Heart left ventricle (tissue), 16 donors: ENCODE measurements around the gene TTC27. TPM values are rescaled to one million over a fixed set of nuclear protein-coding genes. Genes with fewer than 3 reads are reported as not detected.
A peak's percentile ranks its signal among the peaks of the same experiment; 100 is the strongest.
"Not testable (repeated sequence)": the region's sequence is repeated elsewhere in the genome, so short reads cannot be mapped to it uniquely, and the experiment has no call there.

Experiments used
- ATAC-seq, 4 donors: fragments of 200-7000 bp; cut with Tn5 transposase; one replicate each; pipeline ENCODE4 v1.9.1; 2020 to 2022; ENCODE audit warnings: moderate library complexity in 4 of 4, mild to moderate bottlenecking in 3 of 4, moderate number of reproducible peaks in 1 of 4
- DNase-seq, 5 donors: peaks; one replicate each; pipeline ENCODE4 v3.0.0-alpha.2; 2020
- H3K27ac ChIP-seq, 12 donors: fragments of 200-600 bp; sonication (generic) in 4 of 12; one replicate each; pipeline versions ENCODE4 v1.5.0 to v1.8.0; 2016 to 2022; ENCODE audit warnings: mild to moderate bottlenecking in 2 of 12
- H3K27me3 ChIP-seq, 9 donors: fragments of 200-600 bp; sonication (generic) in 2 of 9; one replicate each; pipeline versions ENCODE4 v1.5.1 to v1.8.0; 2016 to 2022; ENCODE audit warnings: mild to moderate bottlenecking in 3 of 9
- H3K36me3 ChIP-seq, 9 donors: fragments of 200-600 bp; sonication (generic) in 2 of 9; one replicate each; pipeline versions ENCODE4 v1.5.0 to v1.8.0; 2018 to 2022; ENCODE audit warnings: mild to moderate bottlenecking in 2 of 9
- H3K4me1 ChIP-seq, 12 donors: fragments of 200-600 bp; sonication (generic) in 4 of 12; one replicate each; pipeline versions ENCODE4 v1.5.0 to v1.8.0; 2016 to 2022; ENCODE audit warnings: mild to moderate bottlenecking in 3 of 12
- H3K4me3 ChIP-seq, 12 donors: fragments of 200-600 bp; sonication (generic) in 4 of 12; one replicate each; pipeline versions ENCODE4 v1.5.0 to v1.8.0; 2017 to 2022; ENCODE audit warnings: mild to moderate bottlenecking in 9 of 12, moderate library complexity in 4 of 12
- H3K9me3 ChIP-seq, 12 donors: fragments of 200-600 bp; sonication (generic) in 4 of 12; one replicate each; pipeline versions ENCODE4 v1.5.0 to v1.8.0; 2016 to 2022; ENCODE audit warnings: mild to moderate bottlenecking in 1 of 12
- POLR2A ChIP-seq, 2 donors: fragments of 450-650 bp; IDR thresholded peaks; one replicate each; pipeline ENCODE4 v1.6.1; 2017; ENCODE audit warnings: antibody characterized with exemption in 2 of 2, mild to moderate bottlenecking in 2 of 2, moderate library complexity in 2 of 2
- WGBS, 4 donors: extraction: QIAGEN DNeasy Blood & Tissue Kit in 2 of 4; methylation state at CpG; one replicate each; pipeline versions ENCODE4 v1.1.5 to v1.1.7; 2013 to 2018; 5-methylcytosine and 5-hydroxymethylcytosine counted together
- intact Hi-C, 10 donors: fragments of 100-400 bp; cut with DNase I; formaldehyde crosslinking; loops; one replicate each; pipeline versions ENCODE4 v1.11.1 to v1.14.2; 2022
- polyA plus RNA-seq, 2 donors: library from polyadenylated mRNA; stranded (reverse); fragments of 200-250 nt; gene quantifications; one replicate each; pipeline ENCODE4 v1.2.3, GENCODE V29; 2013
- total RNA-seq, 9 donors: library from RNA; depleted of rRNA in 2 of 9; stranded (reverse); fragments of >200 nt in 2 of 9; fragmentation: NEBNext Ultra II Directional in 3 of 9; extraction: Animal tissue kit (Norgen Biotek cat#: 25700) in 3 of 9; gene quantifications; one replicate each; pipeline versions ENCODE4 v1.1.0 to v1.2.4, GENCODE V29; 2016 to 2023
- TF ChIP-seq, protein P1 (sequence below), 12 donors: fragments of 200-600 bp; sonication (generic) in 4 of 12; IDR thresholded peaks; one replicate each; pipeline versions ENCODE4 v1.5.0 to v1.8.0; 2018 to 2022; ENCODE audit warnings: antibody characterized with exemption in 12 of 12, mild to moderate bottlenecking in 5 of 12
- donor health status: ischemic (EF 13 %, LVEDD 7.1; RV severe dilation, severe dysfunction).
- donor health status: healthy with polysubstance abuse.
- donor health status: DM: no; HTN: yes; CAD: no.
- donor health status: DM: no; HTN: no; CAD: no.
- donor health status: ischemic (EF 25% LVEDD 6.9; RV normal size, moderate dysfunction).
- donor health status: ischemic (EF 25% LVEDD 5.7; RV mildly dilated, moderate dysfunction).
- donor health status: healthy.
- donor health status: DM: yes; HTN: yes; CAD: no.
- donor health status: ischemic (EF 35%, LVEDD 5.7; RV mildly dilated, moderate dysfunction).
- donor health status: nonischemic (EF 11% LVEDD 7.7; RV severe dilation, severe dysfunction).
- donor health status: DM: yes; HTN: yes; CAD: no.
- donor health status: PGD.
- donor health status: ischemic (EF 29% LVEDD 5.4; RV normal size, mild dysfunction).
- donor health status: nonischemic (EF 23%, LVEDD 6.1; RV moderate dilation, normal function).

TTC27 gene
- total and polyA plus RNA-seq, 11 donors, result 5.2 to 18.1 (median 11.0) TPM

DNA sequence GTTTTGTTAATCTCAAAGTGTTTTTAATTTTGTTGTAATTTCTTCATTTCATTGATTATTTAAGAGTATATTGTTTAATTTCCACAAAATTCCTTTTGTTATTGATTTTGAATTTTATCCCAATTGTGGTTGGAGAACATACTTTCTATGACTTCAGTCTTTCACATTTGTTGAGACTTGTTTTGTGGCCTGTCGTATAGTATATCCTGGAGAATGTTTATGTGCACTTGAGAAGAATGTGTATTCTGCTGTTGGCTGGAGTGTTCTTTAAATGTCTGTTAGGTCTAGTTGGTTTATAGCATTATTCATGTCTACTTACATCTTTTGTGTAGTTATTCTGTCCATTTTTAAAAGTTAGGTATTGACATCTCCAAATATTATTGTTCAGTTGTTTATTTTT, 120.3 kb downstream of the TTC27 start:
- H3K4me3 ChIP-seq, result no peak overlapping the region
- DNase-seq (no peak), ATAC-seq (no peak)
- 93 to 99% (median 97%) methylated on average over 1 of the region's 1 CpG for WGBS, 4 donors
- H3K27me3 ChIP-seq, result no peaks in the 10 kb centered on the region
- TF ChIP-seq, protein P1, sequence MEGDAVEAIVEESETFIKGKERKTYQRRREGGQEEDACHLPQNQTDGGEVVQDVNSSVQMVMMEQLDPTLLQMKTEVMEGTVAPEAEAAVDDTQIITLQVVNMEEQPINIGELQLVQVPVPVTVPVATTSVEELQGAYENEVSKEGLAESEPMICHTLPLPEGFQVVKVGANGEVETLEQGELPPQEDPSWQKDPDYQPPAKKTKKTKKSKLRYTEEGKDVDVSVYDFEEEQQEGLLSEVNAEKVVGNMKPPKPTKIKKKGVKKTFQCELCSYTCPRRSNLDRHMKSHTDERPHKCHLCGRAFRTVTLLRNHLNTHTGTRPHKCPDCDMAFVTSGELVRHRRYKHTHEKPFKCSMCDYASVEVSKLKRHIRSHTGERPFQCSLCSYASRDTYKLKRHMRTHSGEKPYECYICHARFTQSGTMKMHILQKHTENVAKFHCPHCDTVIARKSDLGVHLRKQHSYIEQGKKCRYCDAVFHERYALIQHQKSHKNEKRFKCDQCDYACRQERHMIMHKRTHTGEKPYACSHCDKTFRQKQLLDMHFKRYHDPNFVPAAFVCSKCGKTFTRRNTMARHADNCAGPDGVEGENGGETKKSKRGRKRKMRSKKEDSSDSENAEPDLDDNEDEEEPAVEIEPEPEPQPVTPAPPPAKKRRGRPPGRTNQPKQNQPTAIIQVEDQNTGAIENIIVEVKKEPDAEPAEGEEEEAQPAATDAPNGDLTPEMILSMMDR (IDR thresholded peaks at IDR 0.05), result no peak
- no peak for TF ChIP-seq POLR2A (IDR thresholded peaks at IDR 0.05)
- H3K36me3 ChIP-seq, result peaks cover 0 to 9% (median 0%) of the 10 kb centered on the region in 9 donors
- no peak overlapping the region for H3K27ac ChIP-seq
- H3K4me1 ChIP-seq, result peaks cover 0 to 36% (median 14%) of the 10 kb centered on the region in 12 donors
- H3K9me3 ChIP-seq, result peaks cover 0 to 23% (median 5%) of the 10 kb centered on the region in 12 donors
- intact Hi-C loops, result no loop called here

DNA sequence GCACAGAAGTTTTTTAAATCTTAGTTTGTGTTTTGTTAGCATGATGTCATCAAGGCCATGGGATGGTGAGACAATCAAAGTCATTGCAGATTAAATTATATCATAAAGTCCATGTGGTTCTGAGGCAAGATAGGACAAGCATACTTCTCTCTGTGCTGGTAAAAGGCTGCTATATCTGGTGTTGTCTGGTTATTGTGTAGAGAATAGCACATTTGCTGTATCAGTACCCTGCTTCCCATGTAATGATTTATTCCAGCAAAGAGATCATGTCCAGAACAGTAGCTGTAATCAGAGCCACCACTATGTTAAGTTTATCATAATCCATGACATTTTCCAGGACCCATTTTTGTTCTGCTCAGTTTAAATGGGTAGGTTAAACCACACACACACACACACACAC, 123.0 kb downstream of the TTC27 start:
- Histone ChIP-seq H3K4me3 (no peak overlapping the region), H3K36me3 (peaks cover 0 to 9% (median 0%) of the 10 kb centered on the region in 9 donors), H3K4me1 (peaks cover 0 to 27% (median 10%) of the 10 kb centered on the region in 12 donors), H3K27ac (peak overlapping the region in 3 of 12 donors; percentile 3 to 72 (median 44)), H3K27me3 (no peaks in the 10 kb centered on the region), H3K9me3 (peaks cover 0 to 23% (median 5%) of the 10 kb centered on the region in 12 donors)
- intact Hi-C loops, result no loop called here
- TF ChIP-seq, protein P1 (IDR thresholded peaks at IDR 0.05), result no peak
- no peak for TF ChIP-seq POLR2A (IDR thresholded peaks at IDR 0.05)
- ATAC-seq (peak; percentile 25 to 83 (median 78)), DNase-seq (no peak)

DNA sequence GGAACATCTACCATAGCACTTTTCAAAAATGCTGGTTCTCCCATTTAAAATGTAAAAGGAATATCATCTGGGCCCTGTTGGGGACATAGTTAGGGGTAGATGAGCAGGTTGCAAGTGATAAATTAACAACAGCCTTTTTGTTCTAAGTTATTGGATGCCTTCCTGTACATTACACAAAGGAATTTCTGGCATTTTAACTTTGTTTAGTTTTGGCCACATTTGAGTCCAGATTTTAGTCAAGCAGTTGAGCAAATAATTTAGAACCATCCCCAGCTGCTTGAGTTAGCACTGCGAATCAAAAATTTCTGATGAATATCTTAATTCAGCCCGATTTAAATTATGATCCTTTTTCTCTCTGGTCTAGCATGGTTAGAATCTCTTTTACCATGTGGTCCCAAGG, 124.4 kb downstream of the TTC27 start:
- 42 to 89% (median 64%) methylated on average over 2 of the region's 2 CpGs for WGBS, 4 donors
- H3K27me3 ChIP-seq, result no peaks in the 10 kb centered on the region
- peaks cover 0 to 22% (median 10%) of the 10 kb centered on the region in 12 donors for H3K4me1 ChIP-seq
- intact Hi-C loops, result no loop called here
- H3K9me3 ChIP-seq, result peaks cover 0 to 18% (median 4%) of the 10 kb centered on the region in 12 donors
- TF ChIP-seq, protein P1 (IDR thresholded peaks at IDR 0.05), result no peak
- TF ChIP-seq POLR2A (IDR thresholded peaks at IDR 0.05), result no peak
- H3K36me3 ChIP-seq, result peaks cover 0 to 12% (median 0%) of the 10 kb centered on the region in 9 donors
- H3K4me3 ChIP-seq, result no peak overlapping the region
- H3K27ac ChIP-seq, result peak overlapping the region in 4 of 12 donors; percentile 43 to 72 (median 48)
- no peak for DNase-seq
- ATAC-seq, result peak in 1 of 4 donors; percentile 47

DNA sequence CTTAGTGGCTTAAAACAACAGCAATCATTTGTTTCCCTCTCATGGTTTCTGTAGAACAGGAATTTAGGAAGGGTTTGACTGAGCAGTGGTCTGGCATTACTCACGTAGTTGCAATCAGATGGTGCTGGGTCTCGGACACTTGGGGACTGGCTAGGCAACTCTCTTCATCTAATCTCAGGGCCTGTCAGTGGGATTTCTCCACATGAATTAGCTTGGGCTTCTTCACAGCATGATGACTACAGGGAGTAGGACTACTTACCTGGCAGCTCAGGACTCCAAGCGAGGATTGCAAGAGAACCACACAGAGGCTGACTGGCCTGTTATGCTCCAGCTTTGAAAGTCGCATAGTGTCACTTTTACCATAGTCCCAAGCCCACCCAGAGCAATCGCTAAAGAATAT, 125.1 kb downstream of the TTC27 start:
- Histone ChIP-seq H3K27me3 (no peaks in the 10 kb centered on the region), H3K9me3 (peaks cover 0 to 10% (median 0%) of the 10 kb centered on the region in 12 donors), H3K36me3 (peaks cover 0 to 12% (median 0%) of the 10 kb centered on the region in 9 donors), H3K4me1 (peaks cover 0 to 22% (median 10%) of the 10 kb centered on the region in 12 donors), H3K4me3 (no peak overlapping the region), H3K27ac (peak overlapping the region in 4 of 12 donors; percentile 43 to 72 (median 49))
- intact Hi-C loops, result no loop called here
- 95 to 97% (median 96%) methylated on average over 5 of the region's 5 CpGs for WGBS, 4 donors
- TF ChIP-seq, protein P1 (IDR thresholded peaks at IDR 0.05), result no peak
- no peak for TF ChIP-seq POLR2A (IDR thresholded peaks at IDR 0.05)
- no peak for ATAC-seq
- DNase-seq, result no peak

DNA sequence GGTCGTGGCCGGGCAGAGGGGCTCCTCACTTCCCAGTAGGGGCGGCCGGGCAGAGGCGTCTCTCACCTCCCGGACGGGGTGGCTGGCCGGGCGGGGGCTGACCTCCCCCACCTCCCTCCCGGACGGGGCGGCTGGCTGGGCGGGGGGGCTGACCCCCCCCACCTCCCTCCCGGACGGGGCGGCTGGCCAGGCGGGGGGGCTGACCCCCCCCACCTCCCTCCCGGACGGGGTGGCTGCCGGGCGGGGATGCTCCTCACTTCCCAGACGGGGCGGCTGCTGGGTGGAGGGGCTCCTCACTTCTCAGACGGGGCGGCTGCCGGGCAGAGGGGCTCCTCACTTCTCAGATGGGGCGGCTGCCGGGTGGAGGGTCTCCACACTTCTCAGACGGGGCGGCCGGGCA, 126.8 kb downstream of the TTC27 start:
- H3K4me3 ChIP-seq, DNase-seq, intact Hi-C loops, H3K27ac ChIP-seq, ATAC-seq, H3K27me3 ChIP-seq, H3K9me3 ChIP-seq: not testable (repeated sequence)
- Histone ChIP-seq H3K4me1 (peaks cover 0 to 22% (median 10%) of the 10 kb centered on the region in 12 donors), H3K36me3 (peaks cover 0 to 24% (median 2%) of the 10 kb centered on the region in 9 donors)
- WGBS, 4 donors, result 86 to 88% methylated on average over 30 of the region's 31 CpGs; no CpG with 5 or more reads in 2 of the 4 donors
